ENCODE results near the gene TSHZ3. TPM values are rescaled to one million over a fixed set of nuclear protein-coding genes. Genes with fewer than 3 reads are reported as not detected.
A peak's percentile ranks its signal among the peaks of the same experiment; 100 is the strongest.

The TSHZ3 gene
- total and polyA plus RNA-seq, 12 donors = 2.6 to 9.3 (median 7.8) TPM

DNA sequence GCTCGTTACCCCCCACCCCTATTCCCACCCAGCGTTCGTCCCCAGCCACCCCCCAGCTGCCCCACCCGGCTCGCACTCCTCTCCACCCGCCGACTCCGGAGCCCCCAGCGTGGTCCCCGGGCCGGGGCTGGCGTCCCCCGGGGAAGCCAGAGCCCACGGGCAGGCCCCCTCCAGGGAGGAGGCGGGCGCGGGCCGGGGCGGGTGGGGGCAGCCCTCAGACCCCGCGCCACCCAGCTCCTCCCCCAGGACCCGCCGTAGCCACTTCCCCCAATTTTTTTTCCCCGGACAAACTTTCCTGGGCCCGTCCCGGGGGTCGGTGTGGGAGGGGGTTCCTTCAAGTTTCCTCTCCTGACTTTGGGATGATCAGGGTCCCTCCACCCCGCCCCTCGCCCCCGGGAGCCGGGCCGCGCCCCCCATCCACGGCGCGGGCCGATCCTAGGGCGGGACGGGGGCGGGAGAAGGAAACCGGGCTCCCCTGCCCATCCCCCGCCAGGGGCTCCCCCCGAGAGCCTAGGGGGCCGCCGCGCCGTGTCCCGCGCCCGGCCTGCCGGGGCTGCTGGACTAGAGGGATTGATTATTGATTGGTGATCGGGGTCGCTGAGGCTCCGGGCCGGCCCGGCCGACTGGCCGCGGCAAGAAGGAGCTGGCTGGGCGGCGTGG, 927 bp upstream of the TSHZ3 start:
- Histone ChIP-seq H3K27me3 (peaks cover 8% of the 10 kb centered on the region), H3K36me3 (replicated peaks in 1 of 2) (no peaks in the 10 kb centered on the region), H3K4me1 (replicated peaks in 1 of 2) (peaks cover 4 to 27% of the 10 kb centered on the region in 2 donors), H3K4me3 (peak overlapping the region; percentile 56 to 100 (median 80)), H3K9me3 (replicated peaks in 1 of 3) (no peaks in the 10 kb centered on the region), H3K27ac (peak overlapping the region in 4 of 5 donors; percentile 67 to 90 (median 82))
- TF ChIP-seq CTCF (IDR thresholded peaks at IDR 0.05) (no peak), POLR2A (IDR thresholded peaks at IDR 0.05) (no peak)
- WGBS, 4 donors = 0 to 1% (median 0%) methylated on average over 6 to 61 of the region's 61 CpGs; no CpG with 5 or more reads in 1 of the 4 donors
- intact Hi-C loops (cut with DNase I) = loop anchor here (10.0 kb wide), 2 partner anchors 555 to 675 kb away; no protein-coding TSS in a partner anchor
- DNase-seq = peak in 2 of 7 donors; percentile 33 to 41

DNA sequence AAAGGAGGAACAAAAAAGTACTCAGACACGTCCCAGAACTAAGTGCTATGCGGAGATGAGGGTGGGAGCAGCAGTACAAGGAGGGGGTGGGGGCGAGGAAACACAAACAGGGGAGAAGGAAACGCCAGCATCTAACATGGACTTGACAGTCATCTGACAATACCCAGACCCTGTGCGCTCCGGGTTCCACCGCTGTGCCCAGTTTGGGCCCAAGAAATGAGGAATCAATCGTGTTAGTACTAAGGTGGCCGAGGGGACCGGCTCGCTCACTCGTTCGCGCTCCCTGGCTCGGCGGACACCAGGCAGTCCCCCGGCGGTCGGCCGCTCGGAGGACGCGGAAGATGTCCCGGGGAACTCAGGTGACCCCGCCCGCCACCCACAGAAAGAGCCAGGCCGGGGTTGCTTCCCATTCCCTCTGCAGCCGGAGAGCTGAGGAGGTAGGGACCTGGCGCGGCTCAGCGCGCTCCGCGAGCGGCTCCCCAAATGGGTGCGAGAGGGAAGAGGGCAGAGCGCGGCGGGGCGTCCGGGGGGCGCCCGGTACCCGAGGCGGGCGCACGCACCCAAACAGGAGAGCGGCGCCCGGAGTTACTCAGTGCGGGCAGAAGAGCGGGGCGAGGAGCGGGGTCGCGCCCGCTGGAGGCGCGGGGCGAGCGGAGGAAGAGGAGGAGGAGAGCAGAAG, 616 bp downstream of the TSHZ3 start:
- WGBS, 4 donors = 2% methylated on average over 26 to 61 of the region's 61 CpGs
- H3K36me3 ChIP-seq (replicated peaks in 1 of 2) = no peaks in the 10 kb centered on the region
- peaks cover 4 to 30% of the 10 kb centered on the region in 2 donors for H3K4me1 ChIP-seq (replicated peaks in 1 of 2)
- H3K9me3 ChIP-seq (replicated peaks in 1 of 3) = no peaks in the 10 kb centered on the region
- DNase-seq = peak in 3 of 7 donors; percentile 30 to 66 (median 32)
- H3K4me3 ChIP-seq = peak overlapping the region; percentile 18 to 100 (median 72)
- peak overlapping the region in 4 of 5 donors; percentile 52 to 90 (median 82) for H3K27ac ChIP-seq
- H3K27me3 ChIP-seq = no peaks in the 10 kb centered on the region
- no peak for TF ChIP-seq CTCF (IDR thresholded peaks at IDR 0.05)
- no peak for TF ChIP-seq POLR2A (IDR thresholded peaks at IDR 0.05)
- intact Hi-C loops (cut with DNase I) = no loop called here

- H3K36me3 ChIP-seq (replicated peaks in 1 of 2) = no peaks in the 10 kb centered on the region
- intact Hi-C loops (cut with DNase I) = no loop called here
- 40 to 52% (median 45%) methylated on average over 11 of the region's 11 CpGs for WGBS, 4 donors
- peak overlapping the region in 1 of 4 donors; percentile 100 for H3K4me3 ChIP-seq
- H3K9me3 ChIP-seq (replicated peaks in 1 of 3) = no peaks in the 10 kb centered on the region
- H3K27ac ChIP-seq = peak overlapping the region in 2 of 5 donors; percentile 42 to 88
- H3K4me1 ChIP-seq (replicated peaks in 1 of 2) = peaks cover 4 to 30% of the 10 kb centered on the region in 2 donors
- no peak for TF ChIP-seq CTCF (IDR thresholded peaks at IDR 0.05)
- no peak for TF ChIP-seq POLR2A (IDR thresholded peaks at IDR 0.05)
- peak in 1 of 7 donors; percentile 63 for DNase-seq
- H3K27me3 ChIP-seq = no peaks in the 10 kb centered on the region
Observed at GRCh38 chr19:31347828-31348392, 1.3 kb downstream of the TSHZ3 start.

DNA sequence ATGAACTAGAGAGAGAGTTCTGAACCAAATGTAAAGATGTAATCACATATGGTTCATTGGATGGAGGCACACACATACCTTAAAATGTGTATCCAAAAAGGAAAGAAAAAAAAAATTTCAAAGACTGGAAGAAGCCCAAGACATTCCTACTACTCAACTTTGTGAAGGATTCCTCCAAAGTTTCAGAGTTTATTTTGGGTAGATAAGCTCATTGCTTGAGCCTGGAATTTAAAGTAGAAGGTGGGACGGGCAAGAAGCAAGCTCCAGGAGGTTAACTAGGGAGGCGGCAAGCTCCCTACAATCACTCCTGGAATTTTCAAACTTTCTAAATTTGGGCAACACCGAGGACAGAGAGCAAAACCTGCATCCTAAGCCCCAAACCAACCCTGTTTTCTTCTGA, 1.9 kb downstream of the TSHZ3 start:
- WGBS, 4 donors = 72 to 85% (median 78%) methylated on average over 3 of the region's 3 CpGs
- no peak for DNase-seq
- peak overlapping the region in 1 of 5 donors; percentile 42 for H3K27ac ChIP-seq
- no peak for TF ChIP-seq POLR2A (IDR thresholded peaks at IDR 0.05)
- H3K36me3 ChIP-seq (replicated peaks in 1 of 2) = no peaks in the 10 kb centered on the region
- H3K4me1 ChIP-seq (replicated peaks in 1 of 2) = peaks cover 4 to 30% of the 10 kb centered on the region in 2 donors
- intact Hi-C loops (cut with DNase I) = no loop called here
- H3K4me3 ChIP-seq = peak overlapping the region in 1 of 4 donors; percentile 100
- H3K9me3 ChIP-seq (replicated peaks in 1 of 3) = no peaks in the 10 kb centered on the region
- H3K27me3 ChIP-seq = no peaks in the 10 kb centered on the region
